HepG2 (cell line): ENCODE data around the gene DAAM1. TPM values are rescaled to one million over a fixed set of nuclear protein-coding genes. Genes with fewer than 3 reads are reported as not detected.

Source experiments
- ARID2 ChIP-seq: sonication (generic); formaldehyde crosslinking; IDR thresholded peaks from 2 replicates; pipeline ENCODE4 v1.8.1; 2022; ENCODE audit warnings: mild to moderate bottlenecking, missing genetic modification reagents, borderline replicate concordance
- ARID3A ChIP-seq: IDR thresholded peaks from 2 replicates; pipeline ENCODE4 v1.6.1; 2012; ENCODE audit warnings: low read depth, low read length, improper control_type of control experiment
- ATF7 ChIP-seq, 2 experiments: fragments of 450-650 bp in 1 of 2; sonication (generic) in 1 of 2; formaldehyde crosslinking in 1 of 2; IDR thresholded peaks; 2 replicates each; pipeline versions ENCODE4 v1.4.0 to v1.6.1; 2016 to 2020; ENCODE audit warnings: antibody characterized with exemption in 1 of 2, mild to moderate bottlenecking in 1 of 2, missing genetic modification reagents in 1 of 2
- CBFB ChIP-seq: sonication (generic); formaldehyde crosslinking; IDR thresholded peaks from 2 replicates; pipeline ENCODE4 v1.4.0; 2020; ENCODE audit warnings: missing genetic modification reagents
- CBX1 ChIP-seq: IDR thresholded peaks from one replicate; pipeline ENCODE4 v1.6.1; 2016; ENCODE audit warnings: antibody characterized with exemption, low read depth
- DNMT3B ChIP-seq: conservative IDR thresholded peaks from 2 replicates; pipeline ENCODE4 v1.6.1; 2016; ENCODE audit warnings: missing biosample characterization, control low read depth
- JUNB ChIP-seq: sonication (generic); formaldehyde crosslinking; IDR thresholded peaks from 2 replicates; pipeline ENCODE4 v1.8.0; 2022; ENCODE audit warnings: missing genetic modification reagents, mild to moderate bottlenecking, borderline replicate concordance
- JUND ChIP-seq: sonication (generic); formaldehyde crosslinking; IDR thresholded peaks from 2 replicates; pipeline ENCODE4 v1.8.0; 2022; ENCODE audit warnings: mild to moderate bottlenecking, missing genetic modification reagents
- KDM1A ChIP-seq: IDR thresholded peaks from 2 replicates; pipeline ENCODE4 v1.6.1; 2016; ENCODE audit warnings: missing compliant biosample characterization
- MEIS1 ChIP-seq: sonication (generic); formaldehyde crosslinking; IDR thresholded peaks from 2 replicates; pipeline ENCODE4 v1.9.0; 2021; ENCODE audit warnings: mild to moderate bottlenecking, missing genetic modification reagents, moderate library complexity, borderline replicate concordance
- NCOA5 ChIP-seq: sonication (generic); formaldehyde crosslinking; IDR thresholded peaks from 2 replicates; pipeline ENCODE4 v1.4.0; 2020; ENCODE audit warnings: missing genetic modification reagents
- NKX3-1 ChIP-seq: sonication (generic); formaldehyde crosslinking; IDR thresholded peaks from 2 replicates; pipeline ENCODE4 v1.5.0; 2020; ENCODE audit warnings: missing genetic modification reagents
- NR1H2 ChIP-seq: sonication (generic); formaldehyde crosslinking; IDR thresholded peaks from 2 replicates; pipeline ENCODE4 v1.8.1; 2022; ENCODE audit warnings: low read depth, missing genetic modification reagents, borderline replicate concordance
- NR2F6 ChIP-seq, 2 experiments: IDR thresholded peaks; 2 replicates each; pipeline ENCODE4 v1.6.1; 2016; ENCODE audit warnings: antibody characterized with exemption in 1 of 2, mild to moderate bottlenecking in 1 of 2
- SMAD3 ChIP-seq: sonication (generic); formaldehyde crosslinking; IDR thresholded peaks from 2 replicates; pipeline ENCODE4 v1.4.0; 2020; ENCODE audit warnings: missing genetic modification reagents
- SOX6 ChIP-seq, 2 experiments: fragments of 450-650 bp in 1 of 2; sonication (generic) in 1 of 2; formaldehyde crosslinking in 1 of 2; IDR thresholded peaks; 2 replicates each; pipeline versions ENCODE4 v1.4.0 to v1.6.1; 2017 to 2020; ENCODE audit warnings: antibody characterized with exemption in 1 of 2, mild to moderate bottlenecking in 1 of 2, missing genetic modification reagents in 1 of 2
- TEAD3 ChIP-seq: optimal IDR thresholded peaks from 2 replicates; pipeline ENCODE3; 2016; ENCODE audit warnings: borderline replicate concordance
- THAP11 ChIP-seq: IDR thresholded peaks from 2 replicates; pipeline ENCODE4 v1.6.1; 2016; ENCODE audit warnings: missing biosample characterization, missing genetic modification reagents
- ZBTB21 ChIP-seq: sonication (generic); formaldehyde crosslinking; IDR thresholded peaks from 2 replicates; pipeline ENCODE4 v1.4.0; 2020; ENCODE audit warnings: missing genetic modification reagents
- ZBTB46 ChIP-seq: sonication (generic); formaldehyde crosslinking; IDR thresholded peaks from 2 replicates; pipeline ENCODE4 v1.4.0; 2020; ENCODE audit warnings: mild to moderate bottlenecking, missing genetic modification reagents, borderline replicate concordance
- ZNF18 ChIP-seq: sonication (generic); formaldehyde crosslinking; IDR thresholded peaks from 2 replicates; pipeline ENCODE4 v1.8.0; 2022; ENCODE audit warnings: mild to moderate bottlenecking, missing genetic modification reagents; ENCODE audit not compliant: insufficient replicate concordance
- ZNF296 ChIP-seq: sonication (generic); formaldehyde crosslinking; conservative IDR thresholded peaks from 2 replicates; pipeline ENCODE4 v1.5.0; 2020; ENCODE audit warnings: mild to moderate bottlenecking, missing genetic modification reagents
- ZNF530 ChIP-seq: sonication (generic); formaldehyde crosslinking; IDR thresholded peaks from 2 replicates; pipeline ENCODE4 v1.5.0; 2020; ENCODE audit warnings: low read depth, mild to moderate bottlenecking, missing genetic modification reagents
- ZNF644 ChIP-seq: IDR thresholded peaks from 2 replicates; pipeline ENCODE4 v1.6.1; 2016; ENCODE audit warnings: low read depth
- ZSCAN31 ChIP-seq: sonication (generic); formaldehyde crosslinking; IDR thresholded peaks from 2 replicates; pipeline ENCODE4 v1.5.0; 2020; ENCODE audit warnings: low read depth, mild to moderate bottlenecking, missing genetic modification reagents
- polyA plus RNA-seq, 8 experiments: library from polyadenylated mRNA; depleted of rRNA in 3 of 8; stranded (reverse) in 7 of 8; unstranded in 1 of 8; fragments of >200 nt; fragmentation: Illumina TruSeq in 4 of 8; extraction: Trizol in 4 of 8; gene quantifications; 2 replicates each; pipeline versions ENCODE4 v1.2.1 to v1.2.3, GENCODE V29; 2011 to 2016; ENCODE audit warnings: low read depth in 4 of 8, missing spikeins in 1 of 8, mixed read lengths in 1 of 8; ENCODE audit not compliant: insufficient read depth in 1 of 8
- total RNA-seq, 5 experiments: library from RNA; depleted of rRNA; stranded (reverse); fragments of >200 nt; fragmentation: Illumina TruSeq; extraction: Trizol; gene quantifications; 2 replicates each; pipeline ENCODE4 v1.2.3, GENCODE V29; 2016; ENCODE audit warnings: low read depth in 1 of 5

DAAM1 gene
- total and polyA plus RNA-seq, 2 of the 13 experiments (the other 11 are each of a cell fraction or from before 2014, with no cell fraction given): 10.9 to 24.5 TPM

- TF ChIP-seq ZBTB46: no peak
- no peak for TF ChIP-seq ZNF18 (CRISPR knock-in tag)
- TF ChIP-seq KDM1A (CRISPR knock-in tag): peak; percentile 45; the same call in 1 of the 2 replicates
- TF ChIP-seq JUNB (CRISPR knock-in tag): peak; percentile 75; the same call in 1 of the 2 replicates
- TF ChIP-seq NR2F6 (IDR thresholded peaks at IDR 0.05): no peak
- TF ChIP-seq NR2F6 (CRISPR knock-in tag; IDR thresholded peaks at IDR 0.05): peak; percentile 42; the same call in 1 of the 2 replicates
- peak; percentile 86; the same call in 1 of the 2 replicates for TF ChIP-seq ARID3A
- no peak for TF ChIP-seq NKX3-1 (CRISPR knock-in tag)
- TF ChIP-seq ZSCAN31 (CRISPR knock-in tag): no peak
- TF ChIP-seq SMAD3: 0 out of 2 replicates have a peak, but pooled peaks have one; percentile 40
- no peak for TF ChIP-seq SOX6 (IDR thresholded peaks at IDR 0.05)
- no peak; the same call in 1 of the 2 replicates for TF ChIP-seq SOX6 (CRISPR knock-in tag; IDR thresholded peaks at IDR 0.05)
- no peak for TF ChIP-seq ZNF296 (CRISPR knock-in tag)
- 0 out of 2 replicates have a peak, but pooled peaks have one; percentile 35 for TF ChIP-seq CBFB (CRISPR knock-in tag)
- 0 out of 2 replicates have a peak, but pooled peaks have one; percentile 21 for TF ChIP-seq ZBTB21 (CRISPR knock-in tag)
- TF ChIP-seq JUND: peak; percentile 67
- no peak for TF ChIP-seq MEIS1
- TF ChIP-seq THAP11: peak; percentile 42; the same call in 1 of the 2 replicates
- TF ChIP-seq NCOA5: no peak
- no peak for TF ChIP-seq ARID2 (CRISPR knock-in tag)
- no peak for TF ChIP-seq CBX1
- no peak for TF ChIP-seq ZNF530 (CRISPR knock-in tag)
- no peak for TF ChIP-seq DNMT3B (CRISPR knock-in tag)
- TF ChIP-seq NR1H2: no peak
- TF ChIP-seq ZNF644: peak; percentile 87
- peak; percentile 97 for TF ChIP-seq TEAD3
- 0 out of 2 replicates have a peak, but pooled peaks have one; percentile 11 for TF ChIP-seq ATF7 (IDR thresholded peaks at IDR 0.05)
- no peak for TF ChIP-seq ATF7 (CRISPR knock-in tag; IDR thresholded peaks at IDR 0.05)
These were observed 89.6 kb downstream of the DAAM1 start (continued) for GRCh38 chr14:59278111-59278510.
